Hepatocyte (in vitro differentiated cells): Measurements from ENCODE around the gene DCAF5.

Experiments
- EZH2phosphoT487 ChIP-seq: fragments of 200-600 bp; sonication (generic); IDR thresholded peaks from one replicate; pipeline ENCODE4 v1.6.1; 2018; ENCODE audit warnings: antibody characterized with exemption, mild to moderate bottlenecking, low read depth, moderate library complexity; ENCODE audit not compliant: unreplicated experiment, severe bottlenecking
- TF ChIP-seq, protein P1 (sequence below): fragments of 200-600 bp; sonication (generic); IDR thresholded peaks from 2 replicates; pipeline ENCODE4 v1.5.1; 2016; ENCODE audit warnings: antibody characterized with exemption, mild to moderate bottlenecking; ENCODE audit not compliant: poor library complexity

DNA sequence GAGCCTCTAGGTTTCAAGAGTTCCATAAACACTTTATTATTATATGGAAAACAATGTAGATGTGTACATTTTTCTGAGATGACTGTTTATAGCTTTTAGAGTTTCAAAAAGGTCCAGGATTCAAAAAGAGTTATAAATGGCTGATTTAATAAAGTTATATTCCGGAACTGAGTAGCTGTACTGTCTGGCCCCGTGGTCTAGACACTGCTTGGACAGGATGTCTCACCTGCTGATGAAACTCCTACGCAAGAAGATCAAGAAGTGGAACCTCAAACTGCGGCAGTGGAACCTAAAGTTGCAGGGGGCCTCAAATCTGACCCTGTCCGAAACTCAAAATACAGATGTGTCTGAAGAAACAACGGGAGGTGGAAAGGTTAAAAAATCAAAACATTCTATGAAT, 69.7 kb downstream of the DCAF5 start:
- TF ChIP-seq, protein P1, sequence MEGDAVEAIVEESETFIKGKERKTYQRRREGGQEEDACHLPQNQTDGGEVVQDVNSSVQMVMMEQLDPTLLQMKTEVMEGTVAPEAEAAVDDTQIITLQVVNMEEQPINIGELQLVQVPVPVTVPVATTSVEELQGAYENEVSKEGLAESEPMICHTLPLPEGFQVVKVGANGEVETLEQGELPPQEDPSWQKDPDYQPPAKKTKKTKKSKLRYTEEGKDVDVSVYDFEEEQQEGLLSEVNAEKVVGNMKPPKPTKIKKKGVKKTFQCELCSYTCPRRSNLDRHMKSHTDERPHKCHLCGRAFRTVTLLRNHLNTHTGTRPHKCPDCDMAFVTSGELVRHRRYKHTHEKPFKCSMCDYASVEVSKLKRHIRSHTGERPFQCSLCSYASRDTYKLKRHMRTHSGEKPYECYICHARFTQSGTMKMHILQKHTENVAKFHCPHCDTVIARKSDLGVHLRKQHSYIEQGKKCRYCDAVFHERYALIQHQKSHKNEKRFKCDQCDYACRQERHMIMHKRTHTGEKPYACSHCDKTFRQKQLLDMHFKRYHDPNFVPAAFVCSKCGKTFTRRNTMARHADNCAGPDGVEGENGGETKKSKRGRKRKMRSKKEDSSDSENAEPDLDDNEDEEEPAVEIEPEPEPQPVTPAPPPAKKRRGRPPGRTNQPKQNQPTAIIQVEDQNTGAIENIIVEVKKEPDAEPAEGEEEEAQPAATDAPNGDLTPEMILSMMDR: no peak
- no peak for TF ChIP-seq EZH2phosphoT487
